ENCODE results near the gene NOTCH4.

NOTCH4 gene

DNA sequence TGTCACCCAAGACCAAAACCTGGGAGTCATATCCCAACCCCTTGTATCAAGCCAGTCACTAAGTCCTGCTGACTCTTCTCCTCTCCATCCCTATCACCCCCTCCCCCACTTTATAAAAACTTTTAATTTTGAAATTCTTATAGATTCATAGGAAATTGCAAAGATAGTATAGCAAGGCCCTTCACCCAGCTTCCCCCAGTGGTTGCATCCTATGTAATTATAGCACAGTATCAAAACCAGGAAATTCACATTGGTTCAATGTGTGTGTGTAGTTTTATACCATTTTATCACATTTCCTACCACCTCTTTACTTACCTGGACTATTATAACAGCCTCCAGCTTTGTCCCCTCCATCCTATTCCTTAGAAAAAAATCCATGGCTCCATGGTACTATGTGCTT lies 65.8 kb downstream of the NOTCH4 start:
- no peak for DNase-seq

GRCh38 chr6:32156891-32157290 lies 67.0 kb downstream of the NOTCH4 start:
- DNase-seq, result no peak

GRCh38 chr6:32154514-32155161 lies 69.2 kb downstream of the NOTCH4 start:
- DNase-seq, result peak; percentile 18

GRCh38 chr6:32153564-32154513 lies 70.0 kb downstream of the NOTCH4 start, which contains the start of gene PPT2:
TSS of gene PPT2 (plus strand) at chr6:32154141. CDS start at chr6:32154595, 454 bp downstream.
- peak; percentile 75 for DNase-seq

GRCh38 chr6:32152769-32153563 lies 70.9 kb downstream of the NOTCH4 start:
- no peak for DNase-seq

GRCh38 chr6:32151863-32152768 lies 71.8 kb downstream of the NOTCH4 start, which contains the start of gene PRRT1:
TSS of gene PRRT1 (minus strand) at chr6:32151939. CDS start at chr6:32151827, 112 bp downstream.
- DNase-seq, result no peak

DNA sequence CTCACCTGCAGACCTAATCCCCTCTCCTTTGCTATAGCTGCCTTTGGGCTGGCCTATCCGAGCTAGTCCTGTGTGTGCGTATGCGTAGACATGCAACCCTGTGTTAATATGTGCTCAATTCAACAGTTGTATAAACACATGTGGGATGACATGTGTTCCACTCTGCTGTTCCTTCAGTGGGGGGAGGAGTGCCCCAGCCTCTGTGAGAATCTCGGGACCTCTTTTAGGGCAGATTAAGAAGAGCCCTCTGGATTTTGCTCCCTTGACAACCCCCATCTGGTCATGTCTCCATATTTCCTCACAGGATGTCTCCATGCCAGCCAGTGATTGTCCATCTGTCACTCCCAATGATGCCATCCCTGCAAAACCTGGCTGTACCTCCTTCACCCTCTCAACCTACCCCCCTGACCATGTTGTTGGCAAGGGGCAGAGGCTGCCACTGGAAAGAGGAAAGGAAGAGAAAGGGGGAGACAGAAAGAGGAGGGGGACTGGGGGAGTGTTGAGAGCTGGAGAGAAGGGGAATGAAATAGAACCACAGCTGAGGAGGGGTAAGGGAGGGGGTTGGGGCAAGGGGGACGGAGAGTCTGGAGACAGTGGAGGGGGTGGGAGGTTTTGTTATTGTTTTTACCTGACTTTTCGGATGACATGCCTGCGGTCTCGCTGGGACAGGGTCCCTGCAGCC lies 72.5 kb downstream of the NOTCH4 start:
- DNase-seq, result no peak

GRCh38 chr6:32149932-32150870 lies 73.7 kb downstream of the NOTCH4 start:
- DNase-seq, result no peak

- DNase-seq, result no peak
These were observed 74.6 kb downstream of the NOTCH4 start for GRCh38 chr6:32149092-32149755.

GRCh38 chr6:32148289-32149091 lies 75.4 kb downstream of the NOTCH4 start:
- DNase-seq, result no peak

DNA sequence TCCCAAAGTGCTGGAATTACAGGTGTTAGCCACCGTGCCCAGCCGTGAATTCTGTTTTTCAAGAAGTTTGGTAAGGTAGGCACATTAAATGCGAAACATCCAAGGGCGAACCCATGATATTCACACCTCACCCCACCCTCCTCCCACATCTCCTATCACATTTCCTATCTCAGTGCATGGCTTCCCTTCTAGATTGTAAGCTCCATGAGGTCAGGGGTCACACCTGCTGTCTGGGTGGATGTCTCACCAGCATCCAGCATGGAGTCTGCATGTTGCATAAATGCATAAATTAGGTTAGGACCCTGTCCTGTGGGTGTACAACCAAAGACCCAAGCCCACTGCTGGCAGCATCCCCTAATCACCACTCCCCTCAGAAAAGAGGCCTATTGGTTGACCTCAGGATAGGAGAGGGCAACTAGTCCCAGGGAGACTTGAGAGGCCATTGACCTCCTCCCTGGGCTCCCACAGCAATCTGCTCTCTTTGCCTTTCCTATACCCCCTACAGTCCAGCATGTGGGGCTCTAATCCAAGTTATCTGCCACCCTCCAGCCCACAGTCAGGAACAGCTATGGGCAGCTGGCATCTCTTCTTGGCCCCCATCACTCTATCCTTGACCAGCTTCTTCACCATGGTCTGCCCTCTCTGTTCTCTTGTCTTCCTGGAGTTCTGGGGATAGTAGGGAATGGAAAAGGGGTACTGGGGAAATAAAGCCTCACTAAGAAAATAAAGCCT lies 76.3 kb downstream of the NOTCH4 start:
- DNase-seq, result no peak

GRCh38 chr6:32146687-32147086 lies 77.2 kb downstream of the NOTCH4 start:
- DNase-seq, result no peak

GRCh38 chr6:32146287-32146686 lies 77.6 kb downstream of the NOTCH4 start:
- DNase-seq, result no peak
